Measurements from ENCODE around the gene USP10.

DNA sequence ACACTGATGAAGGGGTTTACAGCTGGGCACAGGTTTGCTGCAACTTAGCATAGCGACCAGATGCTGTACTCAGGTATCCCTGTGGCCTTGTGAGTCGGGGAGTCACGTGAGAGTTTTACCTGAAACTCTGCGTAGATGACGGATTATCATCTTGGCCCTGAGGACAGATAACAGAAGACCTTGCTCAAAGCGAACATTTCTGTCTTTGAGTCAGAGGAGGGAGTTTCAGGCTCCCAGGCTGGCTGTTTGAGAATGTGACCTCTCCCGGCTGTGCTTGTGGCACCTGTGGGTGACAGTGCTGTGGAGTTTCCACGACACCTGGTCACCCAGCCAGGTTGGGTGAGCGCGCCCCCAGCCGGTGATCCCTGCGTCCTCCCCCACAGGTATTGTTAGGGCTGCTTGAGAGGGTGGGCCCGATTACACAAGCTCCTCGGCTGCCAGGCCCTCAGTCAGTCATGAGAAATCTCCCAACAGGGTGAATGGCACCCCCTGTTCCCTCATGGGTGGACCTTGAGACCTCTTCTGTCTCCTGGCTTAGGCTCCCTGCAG, 75.5 kb downstream of the USP10 start:
- TF ChIP-seq EZH2 (IDR thresholded peaks at IDR 0.05; ENCODE audit: insufficient read depth, low read length) = no peak
- TF ChIP-seq, protein P1, sequence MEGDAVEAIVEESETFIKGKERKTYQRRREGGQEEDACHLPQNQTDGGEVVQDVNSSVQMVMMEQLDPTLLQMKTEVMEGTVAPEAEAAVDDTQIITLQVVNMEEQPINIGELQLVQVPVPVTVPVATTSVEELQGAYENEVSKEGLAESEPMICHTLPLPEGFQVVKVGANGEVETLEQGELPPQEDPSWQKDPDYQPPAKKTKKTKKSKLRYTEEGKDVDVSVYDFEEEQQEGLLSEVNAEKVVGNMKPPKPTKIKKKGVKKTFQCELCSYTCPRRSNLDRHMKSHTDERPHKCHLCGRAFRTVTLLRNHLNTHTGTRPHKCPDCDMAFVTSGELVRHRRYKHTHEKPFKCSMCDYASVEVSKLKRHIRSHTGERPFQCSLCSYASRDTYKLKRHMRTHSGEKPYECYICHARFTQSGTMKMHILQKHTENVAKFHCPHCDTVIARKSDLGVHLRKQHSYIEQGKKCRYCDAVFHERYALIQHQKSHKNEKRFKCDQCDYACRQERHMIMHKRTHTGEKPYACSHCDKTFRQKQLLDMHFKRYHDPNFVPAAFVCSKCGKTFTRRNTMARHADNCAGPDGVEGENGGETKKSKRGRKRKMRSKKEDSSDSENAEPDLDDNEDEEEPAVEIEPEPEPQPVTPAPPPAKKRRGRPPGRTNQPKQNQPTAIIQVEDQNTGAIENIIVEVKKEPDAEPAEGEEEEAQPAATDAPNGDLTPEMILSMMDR (IDR thresholded peaks at IDR 0.05; ENCODE audit: insufficient read depth, low read depth, low read length) = no peak
